ENCODE measurements around the gene SYAP1.

GRCh38 chrX:16804923-16805464, 85.6 kb downstream of the SYAP1 start:
- TF ChIP-seq EP300 (IDR thresholded peaks at IDR 0.05; ENCODE audit: borderline replicate concordance): no peak
- TF ChIP-seq RAD21 (IDR thresholded peaks at IDR 0.05; ENCODE audit: low read depth): no peak
- TF ChIP-seq REST (IDR thresholded peaks at IDR 0.05; ENCODE audit: low read depth): no peak
- TF ChIP-seq MAX (IDR thresholded peaks at IDR 0.05): no peak

Data from Ishikawa (cell line).